Midbrain (tissue), 1 donor: ENCODE results near the gene CAMKK2.
"Not testable (repeated sequence)": the region's sequence is repeated elsewhere in the genome, so short reads cannot be mapped to it uniquely, and the experiment has no call there.

ENCODE experiments used
- DNase-seq: peaks from one replicate; lab custom pipeline; 2025; lab: John Stamatoyannopoulos, UW

CAMKK2 gene

DNA sequence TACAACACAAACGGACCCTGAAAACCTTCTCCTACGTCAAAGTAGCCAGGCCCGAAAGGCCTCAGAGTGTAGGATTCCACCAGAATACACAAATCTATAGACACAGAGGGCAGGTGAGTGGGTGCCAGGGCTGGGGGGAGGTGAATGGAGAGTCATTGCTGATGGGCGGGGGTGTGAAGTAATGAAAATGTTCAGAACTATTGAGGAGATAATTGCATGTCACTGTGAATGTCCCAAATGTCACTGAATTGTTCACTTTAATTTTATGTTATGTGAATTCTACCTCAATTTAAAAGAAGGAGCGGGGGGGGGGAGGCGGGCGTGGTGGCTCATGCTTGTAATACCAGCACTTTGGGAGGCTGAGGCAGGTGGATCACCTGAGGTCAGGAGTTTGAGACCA lies 50.6 kb downstream of the CAMKK2 start:
- DNase-seq, result no peak

DNA sequence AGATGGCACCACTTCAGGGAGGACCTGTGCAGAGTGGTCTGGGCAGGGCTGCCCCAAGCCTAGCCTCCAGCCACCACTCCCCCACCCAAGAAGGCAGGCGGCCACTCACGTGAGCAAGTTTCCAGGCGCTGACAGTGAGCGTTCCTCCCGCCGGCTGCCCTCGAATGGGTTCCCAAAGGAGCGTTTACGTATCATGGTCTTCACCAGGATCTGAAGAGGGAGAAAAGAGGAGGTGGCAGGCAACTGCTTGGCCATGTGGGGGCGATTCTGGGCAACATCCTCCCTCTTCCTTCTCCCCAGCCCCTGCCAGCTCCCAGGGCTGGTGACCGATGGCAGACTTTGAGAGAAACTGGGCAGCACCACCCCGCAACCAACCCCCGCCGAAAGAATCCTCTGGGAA lies 51.5 kb downstream of the CAMKK2 start:
- DNase-seq, result no peak

DNA sequence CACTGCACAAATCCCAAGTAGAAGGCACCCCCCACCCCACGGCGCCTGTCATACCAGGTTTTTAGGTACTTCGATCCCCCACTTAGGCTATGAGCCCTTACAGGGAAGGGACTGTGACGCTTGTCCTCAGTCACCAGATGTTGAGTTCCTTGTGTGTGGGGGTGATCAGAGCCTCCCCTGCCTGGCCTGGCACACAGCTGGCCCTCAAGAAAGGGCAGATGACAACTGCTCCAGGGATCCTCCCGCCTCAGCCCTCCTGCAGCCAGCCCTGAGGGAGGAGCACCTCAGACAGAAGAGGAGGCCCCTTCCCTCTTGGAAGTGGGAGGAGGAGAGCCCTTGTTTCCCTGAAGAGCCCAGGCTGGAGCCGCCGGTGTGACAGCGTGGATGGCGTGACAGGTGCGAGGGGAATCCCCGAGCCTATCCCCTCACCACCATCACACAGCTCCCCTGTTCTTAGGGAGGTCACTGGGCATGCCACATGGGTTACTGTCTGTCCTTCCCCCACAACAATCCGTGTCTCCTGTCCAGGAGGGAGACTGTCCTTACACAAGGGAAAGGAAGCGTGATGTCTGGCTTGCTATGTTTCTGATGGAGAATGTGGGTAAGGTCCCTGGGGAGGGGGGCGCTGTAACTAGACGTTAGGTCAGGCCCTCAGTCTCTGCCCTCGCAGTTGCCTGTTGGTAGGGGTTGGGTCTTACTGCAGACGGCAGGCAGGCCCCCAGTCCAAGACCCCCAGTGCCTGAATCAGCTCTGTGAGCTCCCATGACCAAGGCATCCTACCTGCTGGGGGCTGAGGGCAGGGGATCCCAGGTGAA lies 55.1 kb downstream of the CAMKK2 start:
- no peak for DNase-seq

DNA sequence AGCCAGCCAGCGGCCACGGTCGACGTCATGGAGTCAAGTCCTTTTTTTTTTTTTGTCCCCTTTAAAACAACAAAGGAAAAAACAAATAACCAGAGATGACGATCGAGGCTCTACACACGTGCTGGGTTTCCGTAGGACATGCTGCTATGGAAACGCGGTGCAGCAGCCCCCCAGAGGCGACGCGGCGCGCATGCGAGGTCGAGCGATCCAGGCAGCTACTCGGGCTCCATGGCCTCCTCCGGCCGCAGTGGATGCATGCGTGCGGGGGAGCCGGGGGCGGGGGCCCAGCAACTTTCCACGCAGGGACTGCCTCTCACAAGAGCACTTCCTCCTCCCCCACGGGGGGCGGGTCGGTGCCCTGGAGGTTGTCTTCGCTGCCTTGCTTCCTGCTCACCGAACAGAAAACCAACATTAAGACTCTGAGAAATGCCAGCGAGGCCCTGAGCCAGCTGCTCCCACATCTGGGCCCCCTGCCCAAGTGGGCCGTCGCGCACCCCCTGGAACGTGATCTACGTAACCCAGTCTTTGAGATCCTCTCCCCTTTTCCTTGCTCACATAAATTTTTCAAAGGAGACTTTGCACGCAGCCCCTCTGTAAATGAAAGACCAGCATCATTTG lies 55.9 kb downstream of the CAMKK2 start:
- no peak for DNase-seq

- DNase-seq, result no peak
These were observed 56.5 kb downstream of the CAMKK2 start for GRCh38 chr12:121240062-121240420.

- DNase-seq, result no peak
These were observed 57.0 kb downstream of the CAMKK2 start for GRCh38 chr12:121239351-121240061.

GRCh38 chr12:121238604-121239350 lies 57.7 kb downstream of the CAMKK2 start:
- no peak for DNase-seq

DNA sequence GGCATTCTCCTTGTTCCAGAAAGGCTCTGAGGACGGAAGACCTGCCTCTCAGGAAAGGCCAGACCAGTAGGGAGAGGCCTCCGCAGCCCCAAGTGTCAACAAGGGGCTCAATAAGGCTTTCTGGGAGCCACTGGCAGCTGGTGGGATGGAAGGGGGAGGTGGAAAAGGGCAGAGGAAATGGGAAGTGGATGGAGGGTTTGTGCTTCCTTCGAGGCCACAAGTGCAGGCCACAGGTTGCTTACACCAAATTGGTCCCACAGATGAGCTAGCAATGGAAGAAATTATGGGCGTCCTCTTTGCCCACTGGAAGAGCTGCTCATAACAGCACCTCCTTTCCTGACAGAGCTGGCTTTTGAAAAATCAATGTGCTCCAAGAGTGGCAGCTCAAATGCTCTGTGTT lies 58.4 kb downstream of the CAMKK2 start:
- DNase-seq, result no peak

- no peak for DNase-seq
These were observed 59.1 kb downstream of the CAMKK2 start for GRCh38 chr12:121237415-121237814.

DNA sequence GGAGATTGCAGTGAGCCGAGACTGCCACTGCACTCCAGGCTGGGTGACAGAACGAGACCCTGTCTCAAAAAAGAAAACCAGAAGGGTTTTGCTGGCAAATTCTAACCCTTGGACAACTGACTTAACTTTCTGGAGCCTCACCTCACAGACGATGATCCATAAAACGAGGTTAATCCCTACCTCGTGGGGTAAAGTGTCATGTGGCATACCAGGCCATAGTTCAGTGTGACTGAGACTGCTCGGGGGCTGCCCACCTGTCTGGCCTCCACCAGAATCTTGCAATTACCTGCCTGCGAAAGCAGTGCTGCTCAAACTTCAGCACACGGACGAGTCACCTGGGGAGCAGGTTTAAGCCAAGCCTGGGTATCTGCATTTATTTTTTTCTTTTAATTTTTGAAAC lies 59.7 kb downstream of the CAMKK2 start:
- no peak for DNase-seq

- DNase-seq, result no peak
These were observed 62.9 kb downstream of the CAMKK2 start for GRCh38 chr12:121233628-121234020.

DNA sequence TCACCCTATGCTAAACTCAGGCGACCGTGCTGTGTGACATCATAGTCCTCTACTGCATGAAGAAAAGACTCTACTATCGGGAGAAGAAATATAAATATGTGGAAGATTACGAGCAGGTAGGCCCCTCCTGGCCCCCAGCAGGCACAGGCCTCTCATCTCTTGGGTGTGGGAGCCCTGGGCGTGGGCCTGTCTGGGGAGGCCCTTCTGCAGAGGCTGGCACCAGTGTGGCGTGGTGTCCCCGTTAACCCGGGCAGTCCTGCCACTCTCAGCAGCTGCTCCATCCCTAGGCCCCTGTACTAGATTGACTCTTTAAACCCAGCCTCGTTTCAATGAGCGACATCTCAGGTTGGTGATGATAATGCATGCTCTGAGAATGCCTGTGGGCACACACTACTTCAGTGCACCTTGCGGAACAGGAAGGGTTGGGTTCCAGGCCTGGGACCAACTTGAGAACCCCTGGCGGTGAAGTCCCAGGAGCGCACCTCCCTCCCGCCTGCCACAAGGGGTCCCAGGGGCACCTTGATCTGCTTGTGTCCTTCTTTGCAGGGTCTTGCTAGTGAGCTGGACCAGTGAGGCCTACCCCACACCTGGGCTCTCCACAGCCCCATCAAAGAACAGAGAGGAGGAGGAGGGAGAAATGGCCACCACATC lies 63.4 kb downstream of the CAMKK2 start:
- DNase-seq, result no peak

GRCh38 chr12:121232163-121232562 lies 64.3 kb downstream of the CAMKK2 start:
- DNase-seq, result no peak

DNA sequence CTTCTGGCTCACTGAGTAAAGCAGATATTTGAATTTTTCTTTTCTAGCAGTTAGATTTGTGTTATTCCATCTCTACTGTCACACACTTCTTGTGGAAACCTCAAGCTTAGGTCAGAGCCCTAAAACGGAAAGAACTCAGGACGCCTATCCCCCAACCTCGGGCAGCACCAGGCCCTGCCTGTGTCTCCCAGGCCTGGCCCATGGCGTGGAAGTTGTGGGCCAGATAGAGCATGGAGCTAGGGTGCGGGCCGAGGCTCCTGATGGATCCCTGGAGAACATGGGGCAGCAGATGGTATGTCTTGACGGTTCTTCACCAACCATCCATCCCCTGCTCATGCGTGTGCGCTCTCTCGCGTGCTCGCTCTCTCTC lies 66.0 kb downstream of the CAMKK2 start:
- no peak for DNase-seq

GRCh38 chr12:121229826-121230537 lies 66.5 kb downstream of the CAMKK2 start:
- peak; percentile 46 for DNase-seq

DNA sequence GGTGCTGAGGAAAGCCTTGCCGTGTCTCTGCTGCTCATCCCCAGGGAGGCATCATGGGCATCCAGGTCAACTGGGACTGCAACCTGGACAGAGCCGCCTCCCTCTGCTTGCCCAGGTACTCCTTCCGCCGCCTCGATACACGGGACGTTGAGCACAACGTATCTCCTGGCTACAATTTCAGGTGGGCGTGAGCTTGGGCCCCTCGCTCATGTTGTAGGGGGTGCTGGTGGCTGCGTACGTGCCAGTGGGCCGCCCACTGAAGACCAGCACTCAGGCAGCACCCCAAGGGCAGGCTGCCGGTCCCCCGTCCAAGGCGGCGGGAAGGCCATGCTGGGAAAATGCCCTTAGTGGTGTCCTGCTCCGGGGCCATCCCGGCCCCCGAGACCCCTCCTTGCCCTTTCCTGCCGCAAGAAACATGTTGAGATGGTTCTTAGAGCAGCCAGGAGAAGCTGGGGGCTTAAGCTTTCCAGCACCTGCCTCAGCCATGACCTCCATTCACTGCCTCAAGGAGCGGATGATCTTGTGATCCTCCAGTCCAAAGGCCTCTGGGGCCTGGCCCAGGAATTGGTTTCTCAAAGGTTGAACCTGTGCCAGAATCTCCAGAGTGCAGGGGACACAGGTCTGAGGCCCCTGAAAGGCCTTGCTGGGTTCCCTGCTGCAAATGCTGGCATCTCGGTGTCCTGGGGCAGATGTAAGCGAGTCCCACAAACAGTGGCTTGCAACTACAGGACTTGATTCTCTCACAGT lies 67.4 kb downstream of the CAMKK2 start:
- no peak for DNase-seq

- DNase-seq, result no peak
These were observed 69.2 kb downstream of the CAMKK2 start for GRCh38 chr12:121227294-121227693.

- not testable (repeated sequence) for DNase-seq
These were observed 69.6 kb downstream of the CAMKK2 start for GRCh38 chr12:121226871-121227270.

DNA sequence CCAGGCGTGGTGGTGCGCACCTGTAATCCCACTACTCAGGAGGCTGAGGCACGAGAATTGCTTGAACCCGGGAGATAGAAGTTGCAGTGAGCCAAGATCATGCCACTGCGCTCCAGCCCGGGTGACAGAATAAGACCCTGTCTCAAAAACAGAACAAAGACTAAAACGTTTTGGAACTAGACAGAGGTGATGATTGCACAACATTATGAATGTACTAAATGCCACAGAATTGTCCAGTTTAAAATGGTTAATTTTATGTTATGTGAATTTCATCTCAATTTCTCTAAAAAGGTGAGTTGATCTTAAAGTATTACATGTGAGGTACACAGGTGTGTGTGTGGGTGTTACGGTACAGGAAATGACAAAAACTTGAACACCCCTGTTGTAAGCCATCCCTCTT lies 70.1 kb downstream of the CAMKK2 start:
- DNase-seq, result no peak

DNA sequence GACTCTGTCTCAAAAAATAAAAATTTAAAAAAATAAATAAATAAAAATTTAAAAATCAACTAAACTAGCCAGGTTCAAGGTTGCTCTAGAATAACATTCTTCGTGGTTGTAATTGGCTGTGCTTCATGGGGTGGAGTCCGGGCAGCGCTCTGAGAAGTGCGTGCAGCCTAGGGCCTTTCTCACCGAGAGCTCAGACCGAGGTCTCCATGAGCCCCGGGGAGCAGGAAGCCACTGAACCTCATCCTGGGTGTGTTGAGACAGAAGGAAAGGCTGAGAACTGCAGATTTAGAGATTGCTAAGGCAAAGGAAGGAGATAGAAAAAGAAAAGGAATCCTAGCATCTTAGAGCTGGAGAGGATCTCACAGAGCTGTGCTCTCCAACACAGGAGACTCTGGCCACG lies 71.9 kb downstream of the CAMKK2 start:
- DNase-seq, result no peak
